ENCODE measurements around the gene OPHN1.
"Not testable (repeated sequence)": the region's sequence is repeated elsewhere in the genome, so short reads cannot be mapped to it uniquely, and the experiment has no call there.

Gene OPHN1

GRCh38 chrX:68113837-68114572, 319.3 kb downstream of the OPHN1 start:
- Histone ChIP-seq H3K9me3 (no peaks in the 10 kb centered on the region), H3K27ac (no peak overlapping the region)
- TF ChIP-seq Cebpa-rat (IDR thresholded peaks at IDR 0.05) = no peak

DNA sequence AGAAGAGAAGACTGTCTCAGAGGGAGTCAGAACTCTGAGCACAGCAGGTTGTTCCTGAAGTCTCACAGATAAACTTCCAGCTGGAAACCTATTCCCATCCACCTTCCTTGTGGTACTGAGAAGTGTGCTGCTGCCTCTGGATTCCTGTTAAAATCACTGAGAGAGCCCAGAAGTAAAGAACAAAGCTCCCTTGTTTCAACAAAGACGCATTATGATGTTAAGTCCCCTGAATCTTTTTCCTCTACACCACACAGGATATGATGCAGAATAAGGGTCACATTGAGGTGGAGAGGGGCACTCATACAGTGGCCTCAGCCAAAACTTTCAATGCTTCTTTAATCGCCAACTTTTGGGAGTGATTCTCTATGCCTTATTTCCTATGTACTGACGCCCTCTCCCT, 321.0 kb downstream of the OPHN1 start:
- H3K4me3 ChIP-seq = no peak overlapping the region
- H3K27ac ChIP-seq = no peak overlapping the region
- H3K36me3 ChIP-seq = no peaks in the 10 kb centered on the region
- H3K4me2 ChIP-seq = no peak overlapping the region
- H3K9ac ChIP-seq = no peak overlapping the region
- H3K4me1 ChIP-seq = peaks cover 14% of the 10 kb centered on the region
- no peak for TF ChIP-seq Cebpa-rat (IDR thresholded peaks at IDR 0.05)
- no peaks in the 10 kb centered on the region for H3K27me3 ChIP-seq
- no peaks in the 10 kb centered on the region for H3K9me3 ChIP-seq
- no peaks in the 10 kb centered on the region for H4K20me1 ChIP-seq

More at GRCh38 chrX:68113837-68114572, 319.3 kb downstream of the OPHN1 start:
- Histone ChIP-seq H3K4me3 (no peak overlapping the region), H3K4me1 (peaks cover 14% of the 10 kb centered on the region), H3K4me2 (peak overlapping the region; percentile 27; the same call in 1 of the 2 replicates), H3K9ac (no peak overlapping the region), H3K36me3 (no peaks in the 10 kb centered on the region), H3K27me3 (no peaks in the 10 kb centered on the region), H4K20me1 (no peaks in the 10 kb centered on the region)

DNA sequence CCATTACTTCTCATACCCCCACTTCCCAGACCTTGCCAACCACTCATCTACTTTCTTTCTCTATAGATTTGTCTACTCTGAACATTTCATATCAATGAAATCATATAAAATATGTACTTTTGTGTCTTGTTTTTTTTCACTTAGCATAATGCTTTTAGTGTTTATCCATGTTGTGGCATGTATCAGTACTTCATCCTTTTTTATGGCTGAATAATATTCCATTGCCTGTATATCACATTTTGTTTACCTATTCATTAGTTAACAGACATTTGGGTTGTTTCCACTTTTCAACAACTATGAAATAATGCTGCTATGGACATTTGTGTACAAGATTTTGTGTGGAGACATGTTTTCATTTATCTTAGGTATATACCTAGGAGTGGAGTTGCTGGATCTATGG, 324.1 kb downstream of the OPHN1 start:
- H3K4me3 ChIP-seq = no peak overlapping the region
- H3K4me1 ChIP-seq = peaks cover under 1% of the 10 kb centered on the region
- H3K4me2 ChIP-seq = no peak overlapping the region
- no peaks in the 10 kb centered on the region for H3K27me3 ChIP-seq
- no peaks in the 10 kb centered on the region for H4K20me1 ChIP-seq
- no peaks in the 10 kb centered on the region for H3K9me3 ChIP-seq
- H3K9ac ChIP-seq = no peak overlapping the region
- no peak overlapping the region for H3K27ac ChIP-seq
- H3K36me3 ChIP-seq = no peaks in the 10 kb centered on the region
- no peak for TF ChIP-seq Cebpa-rat (IDR thresholded peaks at IDR 0.05)

- Histone ChIP-seq H4K20me1 (no peaks in the 10 kb centered on the region), H3K36me3 (no peaks in the 10 kb centered on the region), H3K9me3 (no peaks in the 10 kb centered on the region), H3K4me2 (no peak overlapping the region), H3K9ac (no peak overlapping the region), H3K27me3 (no peaks in the 10 kb centered on the region), H3K4me1 (no peaks in the 10 kb centered on the region), H3K4me3 (no peak overlapping the region), H3K27ac (no peak overlapping the region)
- no peak for TF ChIP-seq Cebpa-rat (IDR thresholded peaks at IDR 0.05)
Observed at GRCh38 chrX:68098431-68098830, 334.9 kb downstream of the OPHN1 start.

- no peaks in the 10 kb centered on the region for H3K4me1 ChIP-seq
- no peak overlapping the region for H3K4me2 ChIP-seq
- H3K4me3 ChIP-seq = no peak overlapping the region
- H4K20me1 ChIP-seq = no peaks in the 10 kb centered on the region
- no peak overlapping the region for H3K9ac ChIP-seq
- H3K36me3 ChIP-seq = no peaks in the 10 kb centered on the region
- H3K27ac ChIP-seq = no peak overlapping the region
- no peaks in the 10 kb centered on the region for H3K27me3 ChIP-seq
- no peak for TF ChIP-seq Cebpa-rat (IDR thresholded peaks at IDR 0.05)
- no peaks in the 10 kb centered on the region for H3K9me3 ChIP-seq
Observed at GRCh38 chrX:68090266-68090665, 343.0 kb downstream of the OPHN1 start.

DNA sequence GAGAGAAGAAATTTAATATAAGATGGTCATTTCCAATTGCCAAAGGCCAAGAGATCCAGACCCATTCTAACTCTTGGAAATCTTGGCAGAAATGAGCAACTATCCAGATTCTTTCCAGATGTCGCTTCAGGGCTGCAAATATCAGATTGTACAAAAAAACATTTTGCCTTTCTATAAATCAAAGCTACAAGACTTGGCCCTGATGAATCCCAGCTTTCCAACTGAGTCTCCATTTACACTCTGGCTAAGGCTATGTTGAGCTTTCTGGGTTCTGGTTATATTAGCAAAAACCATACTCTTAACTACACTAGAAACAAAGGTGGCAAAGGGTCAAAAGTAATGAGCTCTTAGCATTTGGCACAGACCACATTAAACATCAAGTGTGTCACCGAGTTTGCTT, 345.8 kb downstream of the OPHN1 start:
- Histone ChIP-seq H3K36me3 (no peaks in the 10 kb centered on the region), H3K9me3 (peaks cover 3% of the 10 kb centered on the region; the same call in 1 of the 2 replicates), H4K20me1 (no peaks in the 10 kb centered on the region), H3K9ac (no peak overlapping the region), H3K4me3 (no peak overlapping the region), H3K27me3 (no peaks in the 10 kb centered on the region), H3K4me2 (no peak overlapping the region), H3K4me1 (no peaks in the 10 kb centered on the region), H3K27ac (no peak overlapping the region)
- no peak for TF ChIP-seq Cebpa-rat (IDR thresholded peaks at IDR 0.05)

DNA sequence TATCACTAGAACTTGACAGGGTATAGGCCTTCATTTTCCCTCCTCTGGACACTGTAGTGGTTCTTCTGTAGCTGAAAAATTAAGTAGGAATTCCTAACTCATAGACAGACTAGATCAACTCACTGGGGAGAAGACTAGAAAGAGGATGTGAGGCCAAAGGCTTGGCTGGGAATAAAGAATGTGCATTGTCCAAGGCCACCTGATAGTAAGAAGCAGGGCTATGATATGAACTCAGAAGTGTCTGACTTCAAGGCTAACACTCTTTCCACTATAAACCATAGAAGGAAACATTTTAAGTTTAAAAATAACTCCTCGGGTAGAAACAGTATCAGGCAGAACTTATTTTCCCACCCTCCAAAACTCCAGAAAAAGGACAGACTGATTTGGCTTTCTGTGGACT, 346.6 kb downstream of the OPHN1 start:
- no peak for TF ChIP-seq Cebpa-rat (IDR thresholded peaks at IDR 0.05)
- H3K4me1 ChIP-seq = no peaks in the 10 kb centered on the region
- H3K4me2 ChIP-seq = no peak overlapping the region
- H3K27ac ChIP-seq = no peak overlapping the region
- H3K9me3 ChIP-seq = peaks cover 7% of the 10 kb centered on the region; the same call in 1 of the 2 replicates
- H3K4me3 ChIP-seq = no peak overlapping the region
- no peaks in the 10 kb centered on the region for H3K36me3 ChIP-seq
- H4K20me1 ChIP-seq = no peaks in the 10 kb centered on the region
- H3K27me3 ChIP-seq = no peaks in the 10 kb centered on the region
- H3K9ac ChIP-seq = no peak overlapping the region

DNA sequence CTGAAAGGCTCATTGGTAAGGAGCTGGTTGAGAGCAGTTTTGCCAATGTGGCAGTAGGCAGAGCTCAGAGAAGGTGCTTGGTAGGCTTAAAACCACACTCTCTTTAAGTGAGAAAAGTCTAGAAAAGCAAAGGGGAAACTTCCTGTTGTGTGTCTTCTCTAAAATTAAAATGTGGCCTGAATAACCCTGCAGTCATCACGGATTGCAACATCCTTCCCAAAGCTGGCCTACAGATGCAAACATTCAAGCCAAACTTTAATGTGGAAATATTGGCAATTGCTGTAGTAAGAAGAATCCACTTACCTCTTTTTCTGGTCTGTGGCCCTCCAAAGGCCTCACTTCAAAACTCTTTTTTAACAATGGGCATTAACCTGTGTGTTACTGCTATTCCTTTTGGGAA, 348.5 kb downstream of the OPHN1 start:
- Histone ChIP-seq H3K27ac (no peak overlapping the region), H3K27me3 (no peaks in the 10 kb centered on the region), H4K20me1 (no peaks in the 10 kb centered on the region), H3K9ac (no peak overlapping the region), H3K4me3 (no peak overlapping the region), H3K9me3 (peaks cover 7% of the 10 kb centered on the region; the same call in 1 of the 2 replicates), H3K4me1 (no peaks in the 10 kb centered on the region), H3K36me3 (no peaks in the 10 kb centered on the region), H3K4me2 (no peak overlapping the region)
- no peak for TF ChIP-seq Cebpa-rat (IDR thresholded peaks at IDR 0.05)

GRCh38 chrX:68083510-68083909, 349.8 kb downstream of the OPHN1 start:
- Histone ChIP-seq H3K4me2 (no peak overlapping the region), H3K4me1 (no peaks in the 10 kb centered on the region), H3K27me3 (no peaks in the 10 kb centered on the region), H3K4me3 (no peak overlapping the region), H3K27ac (no peak overlapping the region), H4K20me1 (no peaks in the 10 kb centered on the region), H3K9me3 (peaks cover 7% of the 10 kb centered on the region; the same call in 1 of the 2 replicates), H3K9ac (no peak overlapping the region), H3K36me3 (no peaks in the 10 kb centered on the region)
- TF ChIP-seq Cebpa-rat (IDR thresholded peaks at IDR 0.05) = no peak

GRCh38 chrX:68079961-68080360, 353.3 kb downstream of the OPHN1 start:
- Histone ChIP-seq H3K9me3 (peaks cover 7% of the 10 kb centered on the region; the same call in 1 of the 2 replicates), H3K27me3 (no peaks in the 10 kb centered on the region), H3K27ac (no peak overlapping the region), H3K4me2 (no peak overlapping the region), H3K4me3 (no peak overlapping the region), H4K20me1 (no peaks in the 10 kb centered on the region), H3K4me1 (no peaks in the 10 kb centered on the region), H3K36me3 (no peaks in the 10 kb centered on the region), H3K9ac (no peak overlapping the region)
- TF ChIP-seq Cebpa-rat (IDR thresholded peaks at IDR 0.05) = no peak

DNA sequence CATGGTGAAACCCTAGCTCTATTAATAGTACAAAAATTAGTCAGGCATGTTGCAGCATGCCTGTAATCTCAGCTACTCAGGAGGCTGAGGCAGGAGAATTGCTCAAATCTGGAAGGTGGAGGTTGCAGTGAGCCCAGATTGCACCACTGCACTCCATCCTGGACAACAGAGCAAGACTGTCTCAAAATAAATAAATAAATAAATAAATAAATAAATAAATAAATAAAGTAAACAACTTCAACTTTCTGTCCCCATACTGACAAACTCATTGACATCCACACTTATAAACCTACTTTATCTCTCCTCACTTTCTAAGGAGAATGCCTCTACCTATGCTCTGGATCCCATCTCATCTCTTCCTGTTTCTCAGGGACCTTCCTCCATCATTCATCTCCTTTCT, 354.5 kb downstream of the OPHN1 start:
- H3K9ac ChIP-seq, H4K20me1 ChIP-seq, H3K27me3 ChIP-seq, H3K4me1 ChIP-seq, H3K4me3 ChIP-seq, H3K27ac ChIP-seq, H3K36me3 ChIP-seq, H3K9me3 ChIP-seq, H3K4me2 ChIP-seq: not testable (repeated sequence)
